Left colon (tissue), 2 donors: ENCODE measurements around the gene ITGA11. TPM values are rescaled to one million over a fixed set of nuclear protein-coding genes. Genes with fewer than 3 reads are reported as not detected.
"Not testable (repeated sequence)": the region's sequence is repeated elsewhere in the genome, so short reads cannot be mapped to it uniquely, and the experiment has no call there.

ENCODE experiments used
- ATAC-seq: fragments of 200-7000 bp; cut with Tn5 transposase; one replicate; pipeline ENCODE4 v1.9.1; 2020; ENCODE audit warnings: mild to moderate bottlenecking, moderate library complexity
- DNase-seq, 2 donors: peaks; one replicate each; pipeline ENCODE4 v3.0.0-alpha.2; 2020
- intact Hi-C, 2 donors: fragments of 100-400 bp; cut with DNase I in 1 of 2; cut with micrococcal nuclease in 1 of 2; formaldehyde crosslinking; loops; one replicate each; pipeline versions ENCODE4 v1.11.2 to v1.14.0; 2022; cut with DNase I, micrococcal nuclease
- total RNA-seq, 2 donors: library from RNA; stranded (reverse); fragmentation: NEBNext Ultra II Directional; extraction: Animal tissue kit (Norgen Biotek cat#: 25700); gene quantifications; one replicate each; pipeline ENCODE4 v1.2.1, GENCODE V29; 2021
- donor health status: DM: no; HTN: no; CAD: no.
- donor health status: DM: yes; HTN: yes; CAD: no.

The ITGA11 gene
- total RNA-seq, 2 donors from 2014 or later, result 1.4 to 2.4 TPM

GRCh38 chr15:68429691-68430470 is 2.1 kb downstream of the ITGA11 start:
- ATAC-seq (no peak), DNase-seq (no peak)
- intact Hi-C loops, result no loop called here

DNA sequence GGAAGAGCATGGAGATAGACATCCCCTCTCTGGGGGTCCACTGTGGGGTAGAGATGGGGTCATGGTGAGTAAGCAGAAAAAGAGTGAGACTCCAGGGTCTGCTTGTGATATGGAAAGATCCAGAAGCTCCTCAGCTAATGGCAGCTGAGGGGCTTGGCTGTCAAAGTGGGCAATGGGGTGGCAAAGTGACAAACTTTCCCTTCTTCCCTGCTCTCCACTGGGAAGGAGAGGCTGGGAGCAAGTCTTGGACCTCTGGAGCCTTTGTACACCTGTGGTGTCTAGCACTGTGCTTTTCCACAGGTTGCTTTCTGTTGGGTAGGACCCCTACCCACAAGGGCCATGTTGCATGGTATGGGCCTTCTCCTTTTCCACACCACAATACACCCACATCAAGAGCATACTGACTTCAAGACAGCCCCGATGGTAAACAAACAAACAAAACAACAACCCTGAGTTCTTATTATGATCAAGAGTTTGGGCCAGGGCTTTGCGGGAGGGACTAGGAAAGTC is 3.5 kb downstream of the ITGA11 start:
- intact Hi-C loops, result no loop called here
- DNase-seq, result no peak
- no peak for ATAC-seq

DNA sequence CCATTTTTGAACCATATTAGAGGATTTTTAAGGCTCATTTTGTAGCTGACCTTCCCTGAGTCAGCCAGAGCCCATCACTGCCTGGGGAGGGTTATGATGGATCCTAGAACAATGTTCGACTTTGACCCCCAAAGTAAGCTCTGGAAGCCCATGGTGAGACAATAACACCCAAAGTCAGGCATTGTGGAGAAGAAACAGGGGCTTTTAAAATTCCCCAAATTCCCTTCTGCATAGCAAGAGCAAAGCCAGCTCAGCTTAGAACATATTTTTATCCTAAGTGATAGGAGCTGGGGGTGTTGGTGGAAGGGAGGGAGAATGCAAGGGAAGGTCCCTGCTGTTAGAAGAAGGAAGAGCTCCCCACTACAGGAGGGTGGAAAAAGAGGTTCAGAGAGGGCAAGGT is 4.0 kb downstream of the ITGA11 start:
- no peak for ATAC-seq
- intact Hi-C loops, result no loop called here
- no peak for DNase-seq

DNA sequence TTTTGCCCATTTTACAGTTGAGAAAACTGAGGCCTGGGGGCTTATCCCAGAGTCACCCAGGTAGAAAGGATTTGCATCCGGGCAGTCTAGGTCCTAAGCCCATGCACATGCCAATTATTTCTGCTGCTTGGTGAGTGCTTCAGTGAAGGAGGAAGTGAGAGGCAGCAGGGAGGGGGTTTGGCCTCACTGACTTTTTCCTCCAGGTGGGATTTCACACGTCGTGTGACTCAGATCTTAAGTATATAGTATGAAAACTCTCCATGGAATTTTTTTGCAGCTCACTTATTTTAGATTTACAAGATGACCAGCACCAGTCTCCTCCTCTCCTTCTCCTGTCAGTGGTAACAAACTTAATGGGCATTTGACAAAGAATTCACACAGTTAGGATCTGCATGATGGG is 4.6 kb downstream of the ITGA11 start:
- intact Hi-C loops, result no loop called here
- no peak for ATAC-seq

GRCh38 chr15:68426116-68426515 is 5.8 kb downstream of the ITGA11 start:
- intact Hi-C loops, result no loop called here
- no peak for DNase-seq
- no peak for ATAC-seq

More for the DNA sequence above, 4.6 kb downstream of the ITGA11 start:
- no peak for DNase-seq

DNA sequence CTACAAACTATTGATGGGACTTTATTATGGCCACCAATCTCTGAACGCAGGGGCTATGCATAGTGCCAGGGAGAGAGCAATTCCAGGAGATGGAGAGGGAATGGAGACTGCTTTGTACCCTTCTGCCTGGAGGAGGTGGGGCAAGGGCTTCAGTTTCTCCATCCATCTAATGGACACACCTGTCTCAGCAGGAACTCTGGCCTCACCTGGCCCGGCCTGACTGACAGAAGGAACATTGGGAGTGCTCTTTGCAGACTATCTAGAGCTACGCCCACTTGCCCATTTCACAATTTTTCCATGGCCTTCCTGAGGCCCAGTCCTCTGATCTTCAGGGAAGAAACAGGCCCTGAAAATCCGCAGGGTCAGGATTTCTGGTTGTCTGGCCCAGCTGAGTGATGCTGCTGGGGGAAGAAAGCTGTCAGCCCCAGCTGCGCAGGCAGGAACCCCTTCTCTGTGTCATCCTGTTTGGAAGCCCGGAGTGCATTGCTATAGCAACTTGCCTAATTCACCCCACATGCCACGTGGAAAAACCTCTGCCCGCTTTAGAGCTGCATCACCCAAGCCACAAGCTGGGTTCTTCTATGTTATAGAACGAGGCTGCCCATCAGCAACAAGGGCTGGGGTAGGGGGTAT is 6.4 kb downstream of the ITGA11 start:
- intact Hi-C loops, result no loop called here
- no peak for ATAC-seq
- DNase-seq, result no peak

GRCh38 chr15:68424754-68425390 is 7.1 kb downstream of the ITGA11 start:
- ATAC-seq, result no peak
- DNase-seq, result no peak
- intact Hi-C loops, result no loop called here

GRCh38 chr15:68423359-68424296 is 8.3 kb downstream of the ITGA11 start:
- ATAC-seq, result no peak
- DNase-seq, result no peak
- intact Hi-C loops, result no loop called here

DNA sequence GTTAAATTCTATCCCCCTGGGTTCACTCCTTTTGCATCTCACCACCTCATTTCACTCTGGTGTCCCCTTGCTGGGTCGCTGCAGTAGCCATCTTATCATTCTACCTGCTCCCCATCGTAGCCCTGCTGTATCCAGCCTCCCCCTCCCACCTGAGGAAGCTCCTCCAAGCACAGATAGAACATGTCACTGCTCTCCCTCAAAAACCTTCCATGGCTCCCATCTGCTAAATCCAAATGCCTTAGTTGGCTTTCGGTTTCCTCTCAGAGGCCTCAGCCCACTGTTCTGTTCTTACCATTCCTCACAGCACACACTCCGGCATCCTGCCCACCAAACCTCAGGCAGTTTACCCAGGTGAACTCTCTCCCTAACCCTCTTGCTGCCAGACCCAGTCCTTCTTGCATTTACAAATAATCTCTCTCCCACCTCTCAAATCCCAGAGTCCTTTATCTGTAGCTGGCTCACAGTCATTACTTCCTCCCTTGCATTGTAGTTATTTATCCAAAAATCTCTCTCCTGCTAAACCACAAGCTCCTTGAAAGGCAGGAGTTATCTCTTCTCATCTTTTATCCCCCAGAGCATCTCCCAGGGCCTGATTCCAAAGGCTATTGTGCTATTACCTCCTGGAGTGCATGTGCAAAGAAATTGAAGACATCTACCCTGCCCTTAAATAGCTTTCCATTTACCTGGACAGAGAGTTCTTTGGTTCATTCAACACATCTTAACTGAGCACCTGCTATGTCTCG is 9.4 kb downstream of the ITGA11 start:
- ATAC-seq, intact Hi-C loops, DNase-seq: not testable (repeated sequence)

DNA sequence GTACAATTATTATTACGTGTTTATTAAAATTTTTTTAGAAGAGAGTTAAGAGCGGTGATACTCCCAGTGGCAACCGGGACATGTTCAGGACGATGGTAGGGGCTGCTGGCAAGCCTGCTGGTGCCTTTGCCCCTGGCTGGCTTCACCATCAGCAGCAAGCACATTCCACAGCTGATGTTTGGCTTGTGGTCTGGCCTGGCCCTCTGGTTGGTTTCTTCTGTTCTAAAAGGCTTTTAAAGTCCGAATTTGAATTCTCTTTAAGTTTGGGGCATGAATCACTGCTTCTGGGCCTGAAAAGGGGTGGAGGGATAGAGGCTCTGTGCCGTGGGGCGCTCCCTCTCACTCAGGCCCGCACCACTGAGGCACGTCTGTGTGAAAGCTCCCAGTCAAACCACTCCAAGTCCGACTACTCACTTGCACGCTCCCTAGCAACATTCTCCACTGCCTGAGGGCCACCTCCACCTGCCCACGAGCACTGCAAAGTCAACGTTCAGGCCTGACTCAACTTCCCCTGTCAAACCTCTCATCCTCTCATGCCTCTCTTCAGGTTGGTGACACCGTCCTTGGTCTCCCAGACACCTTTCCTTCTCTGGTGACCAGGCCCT is 10.1 kb downstream of the ITGA11 start:
- no peak for ATAC-seq
- no peak for DNase-seq
- intact Hi-C loops, result no loop called here

- intact Hi-C loops, result no loop called here
- DNase-seq (peak; percentile 80 to 84), ATAC-seq (peak; percentile 96)
Measured at GRCh38 chr15:68421115-68421551, 10.8 kb downstream of the ITGA11 start.

- intact Hi-C loops, result no loop called here
- DNase-seq, result no peak
- ATAC-seq, result no peak
Measured at GRCh38 chr15:68420186-68420684, 11.7 kb downstream of the ITGA11 start.

DNA sequence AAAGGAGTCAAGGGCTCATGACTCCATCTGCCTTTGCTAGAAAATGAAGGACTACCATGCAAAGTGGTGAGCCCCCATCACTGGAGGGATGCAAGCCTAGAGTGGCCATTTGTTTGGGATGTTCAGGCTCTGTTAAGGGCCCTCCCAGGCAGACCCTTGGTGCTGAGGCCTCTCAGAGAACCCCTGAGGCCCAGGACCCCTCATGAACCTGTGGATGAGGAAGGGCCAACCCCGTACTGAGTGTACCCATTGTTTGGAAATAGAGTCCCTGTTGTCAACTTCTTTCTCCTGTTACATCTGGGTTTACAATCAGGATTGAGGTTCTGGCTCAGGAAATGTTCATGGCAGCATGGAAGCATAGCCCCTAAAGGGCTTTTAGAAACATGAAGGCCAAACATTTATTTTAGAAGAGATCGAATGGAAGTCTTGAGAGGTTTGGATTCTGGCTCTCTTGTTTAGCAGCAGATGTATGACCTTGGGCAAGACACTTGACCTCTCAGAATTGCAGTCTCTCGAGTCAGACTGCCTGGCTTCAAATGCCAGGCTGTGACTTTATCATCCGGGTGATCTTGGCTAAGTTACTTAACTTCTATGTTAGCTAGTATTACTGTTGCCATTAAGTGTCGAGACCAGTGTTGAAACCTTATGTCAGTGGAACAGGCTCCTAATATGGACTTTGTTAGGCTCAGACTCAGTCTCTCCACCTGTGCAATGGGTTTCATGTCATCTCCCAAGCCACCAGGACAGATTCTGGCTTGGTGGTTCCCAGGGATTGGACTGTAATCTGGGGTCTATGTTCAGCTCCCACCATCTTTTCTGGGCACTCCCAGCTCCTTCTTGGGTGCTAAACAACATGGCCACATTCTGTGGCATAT is 12.4 kb downstream of the ITGA11 start:
- no peak for ATAC-seq
- intact Hi-C loops, result no loop called here
- DNase-seq, result no peak

- peak; percentile 76 to 79 for DNase-seq
- intact Hi-C loops, result no loop called here
- ATAC-seq, result peak; percentile 79
Measured at GRCh38 chr15:68418611-68419161, 13.3 kb downstream of the ITGA11 start.

GRCh38 chr15:68417897-68418296 is 14.1 kb downstream of the ITGA11 start:
- DNase-seq, result no peak
- no peak for ATAC-seq

DNA sequence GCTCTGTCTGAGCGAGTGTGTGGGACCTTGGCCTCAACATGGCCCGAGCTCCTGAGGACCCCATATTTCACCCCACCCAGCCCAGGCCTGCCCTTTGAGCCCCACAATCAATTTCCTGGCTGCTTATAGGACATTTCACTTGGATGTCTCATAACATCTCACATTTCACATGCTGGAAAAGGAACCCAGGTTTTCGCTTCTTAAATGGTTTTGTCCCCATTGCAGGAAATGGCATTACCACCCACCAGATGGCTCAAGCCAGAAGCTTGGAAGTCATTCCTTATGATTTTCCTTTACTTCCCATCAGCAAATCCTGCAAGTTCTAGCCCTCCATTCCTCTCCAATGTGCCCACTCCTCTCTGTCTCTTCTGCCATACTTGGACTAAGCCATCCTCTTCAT is 14.9 kb downstream of the ITGA11 start:
- intact Hi-C loops, result no loop called here
- ATAC-seq (no peak), DNase-seq (no peak)

More at GRCh38 chr15:68417897-68418296, 14.1 kb downstream of the ITGA11 start:
- intact Hi-C loops, result no loop called here
